ENCODE results near the gene MRRF.

MRRF gene

GRCh38 chr9:122232796-122233306 lies 31.8 kb upstream of the MRRF start:
- Histone ChIP-seq H3K27ac (ENCODE audit: low read depth, low read length) (no peak overlapping the region), H3K4me1 (ENCODE audit: control insufficient read depth, insufficient read depth, low read length) (peaks cover 11% of the 10 kb centered on the region; the same call in 1 of the 2 replicates), H3K4me3 (ENCODE audit: low read depth, low read length) (no peak overlapping the region), H3K9me3 (ENCODE audit: control insufficient read depth, insufficient read depth, low read length) (no peaks in the 10 kb centered on the region), H3K27me3 (ENCODE audit: control insufficient read depth, insufficient read depth, low read length) (peaks cover 46% of the 10 kb centered on the region), H3K9ac (ENCODE audit: low read depth, low read length) (no peak overlapping the region), H3K36me3 (ENCODE audit: control insufficient read depth, insufficient read depth, low read length) (no peaks in the 10 kb centered on the region)

DNA sequence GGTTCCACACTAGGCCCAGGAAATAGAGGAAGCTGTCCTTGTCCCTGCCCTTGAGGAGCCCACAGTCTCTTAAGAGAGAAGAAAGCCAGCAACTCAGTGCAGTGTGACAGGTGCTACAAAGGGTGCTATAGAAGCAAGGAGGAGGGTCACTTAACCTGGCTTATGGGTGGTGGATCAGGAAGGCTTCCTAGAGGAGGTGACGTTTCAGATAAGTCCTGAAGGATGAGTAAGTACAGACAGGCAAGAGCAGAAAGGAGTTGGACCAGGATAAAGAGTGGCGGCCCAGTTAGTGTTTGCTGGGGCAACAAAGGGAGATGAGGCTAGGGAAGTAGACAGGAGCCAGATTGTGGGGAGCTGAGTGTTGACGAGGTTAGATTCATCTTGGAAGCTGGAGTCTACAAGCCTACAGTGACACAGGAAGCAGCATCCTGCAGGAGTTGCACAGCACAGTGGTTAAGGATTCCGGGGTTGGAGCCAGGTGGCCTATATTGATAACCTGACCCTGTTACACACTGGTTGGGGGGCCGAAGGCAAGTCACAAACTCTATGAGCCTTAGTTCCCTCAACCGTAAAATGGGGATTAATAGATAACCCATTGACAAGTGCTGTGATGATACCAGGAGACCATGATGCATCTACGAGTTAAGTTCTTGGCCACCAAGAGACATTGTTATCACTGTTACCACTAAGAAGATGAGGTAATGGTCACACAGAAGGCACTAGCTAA lies 30.5 kb upstream of the MRRF start:
- H3K27me3 ChIP-seq (ENCODE audit: control insufficient read depth, insufficient read depth, low read length) = peaks cover 33% of the 10 kb centered on the region
- H3K4me1 ChIP-seq (ENCODE audit: control insufficient read depth, insufficient read depth, low read length) = peaks cover 8% of the 10 kb centered on the region; the same call in 1 of the 2 replicates
- H3K36me3 ChIP-seq (ENCODE audit: control insufficient read depth, insufficient read depth, low read length) = no peaks in the 10 kb centered on the region
- no peak overlapping the region for H3K9ac ChIP-seq (ENCODE audit: low read depth, low read length)
- H3K9me3 ChIP-seq (ENCODE audit: control insufficient read depth, insufficient read depth, low read length) = no peaks in the 10 kb centered on the region
- H3K27ac ChIP-seq (ENCODE audit: low read depth, low read length) = no peak overlapping the region
- H3K4me3 ChIP-seq (ENCODE audit: low read depth, low read length) = no peak overlapping the region

DNA sequence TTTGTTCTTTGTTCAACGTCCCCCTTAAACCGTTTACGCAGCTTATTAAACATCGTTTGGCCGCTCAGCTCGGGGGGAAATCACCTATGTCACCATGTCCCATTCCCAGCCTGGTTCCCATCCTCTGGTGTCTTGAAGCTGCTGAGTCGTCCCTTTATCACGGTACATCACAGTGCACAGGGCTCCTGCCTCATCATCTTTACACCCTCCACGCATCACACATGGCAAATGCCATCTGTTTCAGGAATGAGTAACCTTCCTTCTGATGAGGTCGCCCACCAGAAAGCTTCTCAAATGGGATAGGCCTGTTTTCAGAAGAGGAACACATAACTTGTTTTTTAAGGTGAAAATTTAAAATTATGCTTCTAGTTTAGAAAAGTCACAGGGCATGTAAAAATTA lies 28.0 kb upstream of the MRRF start:
- H3K36me3 ChIP-seq (ENCODE audit: control insufficient read depth, insufficient read depth, low read length) = peaks cover 17% of the 10 kb centered on the region
- 0 out of 2 replicates have a peak, but pooled peaks cover 5% of the 10 kb centered on the region for H3K4me1 ChIP-seq (ENCODE audit: control insufficient read depth, insufficient read depth, low read length)
- no peaks in the 10 kb centered on the region for H3K9me3 ChIP-seq (ENCODE audit: control insufficient read depth, insufficient read depth, low read length)
- H3K9ac ChIP-seq (ENCODE audit: low read depth, low read length) = no peak overlapping the region
- no peak overlapping the region for H3K4me3 ChIP-seq (ENCODE audit: low read depth, low read length)
- H3K27ac ChIP-seq (ENCODE audit: low read depth, low read length) = no peak overlapping the region
- peaks cover 8% of the 10 kb centered on the region for H3K27me3 ChIP-seq (ENCODE audit: control insufficient read depth, insufficient read depth, low read length)

- Histone ChIP-seq H3K4me1 (ENCODE audit: control insufficient read depth, insufficient read depth, low read length) (no peaks in the 10 kb centered on the region), H3K27me3 (ENCODE audit: control insufficient read depth, insufficient read depth, low read length) (no peaks in the 10 kb centered on the region), H3K9me3 (ENCODE audit: control insufficient read depth, insufficient read depth, low read length) (no peaks in the 10 kb centered on the region), H3K27ac (ENCODE audit: low read depth, low read length) (no peak overlapping the region), H3K36me3 (ENCODE audit: control insufficient read depth, insufficient read depth, low read length) (peaks cover 46% of the 10 kb centered on the region), H3K4me3 (ENCODE audit: low read depth, low read length) (no peak overlapping the region), H3K9ac (ENCODE audit: low read depth, low read length) (no peak overlapping the region)
These were observed 25.0 kb upstream of the MRRF start for GRCh38 chr9:122239722-122240121.

- Histone ChIP-seq H3K9ac (ENCODE audit: low read depth, low read length) (no peak overlapping the region), H3K27me3 (ENCODE audit: control insufficient read depth, insufficient read depth, low read length) (no peaks in the 10 kb centered on the region), H3K27ac (ENCODE audit: low read depth, low read length) (no peak overlapping the region), H3K4me1 (ENCODE audit: control insufficient read depth, insufficient read depth, low read length) (no peaks in the 10 kb centered on the region), H3K9me3 (ENCODE audit: control insufficient read depth, insufficient read depth, low read length) (no peaks in the 10 kb centered on the region), H3K36me3 (ENCODE audit: control insufficient read depth, insufficient read depth, low read length) (peaks cover 87% of the 10 kb centered on the region), H3K4me3 (ENCODE audit: low read depth, low read length) (no peak overlapping the region)
These were observed 20.3 kb upstream of the MRRF start for GRCh38 chr9:122244349-122244748.

DNA sequence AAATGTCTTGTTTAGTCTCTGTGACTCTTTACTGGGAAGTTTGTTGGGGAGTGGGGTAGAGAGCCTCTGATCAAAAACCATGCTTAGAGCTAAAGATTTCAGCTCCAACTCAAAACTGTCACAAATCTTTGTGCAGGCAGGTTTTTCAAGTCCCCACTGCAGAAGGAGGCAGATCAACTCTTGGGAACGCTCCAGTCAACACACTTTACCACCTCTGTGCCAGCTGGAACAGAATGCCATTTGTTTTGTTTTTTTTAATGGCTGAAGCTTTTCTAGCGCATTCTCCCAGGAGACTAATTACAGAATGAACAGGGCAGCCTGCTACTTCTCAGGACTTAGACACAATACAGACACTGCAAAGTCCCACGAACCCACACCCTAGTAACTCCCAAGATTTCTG lies 18.0 kb upstream of the MRRF start:
- Histone ChIP-seq H3K9me3 (ENCODE audit: control insufficient read depth, insufficient read depth, low read length) (no peaks in the 10 kb centered on the region), H3K4me3 (ENCODE audit: low read depth, low read length) (no peak overlapping the region), H3K27me3 (ENCODE audit: control insufficient read depth, insufficient read depth, low read length) (no peaks in the 10 kb centered on the region), H3K27ac (ENCODE audit: low read depth, low read length) (no peak overlapping the region), H3K4me1 (ENCODE audit: control insufficient read depth, insufficient read depth, low read length) (no peaks in the 10 kb centered on the region), H3K36me3 (ENCODE audit: control insufficient read depth, insufficient read depth, low read length) (peaks cover 89% of the 10 kb centered on the region), H3K9ac (ENCODE audit: low read depth, low read length) (no peak overlapping the region)

DNA sequence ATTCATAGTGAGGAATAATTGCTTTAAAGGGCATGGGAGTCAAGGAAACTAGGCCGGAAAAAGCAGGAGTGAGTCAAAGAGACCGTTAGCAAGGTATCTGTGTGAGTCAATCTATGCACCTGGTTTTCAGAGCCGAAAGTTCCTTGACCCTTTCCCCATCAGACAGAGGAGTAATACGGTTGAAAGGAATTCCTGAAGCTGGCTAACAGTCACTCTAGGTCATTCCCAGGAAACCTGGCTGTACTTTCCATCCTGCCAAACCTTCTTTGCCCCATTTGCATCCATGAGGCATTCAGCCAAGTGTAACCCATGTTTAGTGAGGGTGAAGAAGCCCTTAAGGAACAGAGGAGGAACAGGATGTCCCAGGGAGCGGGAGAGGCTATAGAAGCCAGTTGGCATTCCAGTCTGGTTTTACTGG lies 16.2 kb upstream of the MRRF start:
- Histone ChIP-seq H3K4me1 (ENCODE audit: control insufficient read depth, insufficient read depth, low read length) (peaks cover 12% of the 10 kb centered on the region; the same call in 1 of the 2 replicates), H3K27ac (ENCODE audit: low read depth, low read length) (no peak overlapping the region), H3K9ac (ENCODE audit: low read depth, low read length) (no peak overlapping the region; the same call in 1 of the 2 replicates), H3K36me3 (ENCODE audit: control insufficient read depth, insufficient read depth, low read length) (peaks cover 74% of the 10 kb centered on the region), H3K4me3 (ENCODE audit: low read depth, low read length) (no peak overlapping the region), H3K9me3 (ENCODE audit: control insufficient read depth, insufficient read depth, low read length) (no peaks in the 10 kb centered on the region), H3K27me3 (ENCODE audit: control insufficient read depth, insufficient read depth, low read length) (no peaks in the 10 kb centered on the region)

GRCh38 chr9:122251351-122251750 lies 13.3 kb upstream of the MRRF start:
- Histone ChIP-seq H3K27me3 (ENCODE audit: control insufficient read depth, insufficient read depth, low read length) (no peaks in the 10 kb centered on the region), H3K9ac (ENCODE audit: low read depth, low read length) (no peak overlapping the region), H3K27ac (ENCODE audit: low read depth, low read length) (no peak overlapping the region), H3K9me3 (ENCODE audit: control insufficient read depth, insufficient read depth, low read length) (no peaks in the 10 kb centered on the region), H3K4me1 (ENCODE audit: control insufficient read depth, insufficient read depth, low read length) (peaks cover 32% of the 10 kb centered on the region; the same call in 1 of the 2 replicates), H3K36me3 (ENCODE audit: control insufficient read depth, insufficient read depth, low read length) (peaks cover 52% of the 10 kb centered on the region), H3K4me3 (ENCODE audit: low read depth, low read length) (no peak overlapping the region)

DNA sequence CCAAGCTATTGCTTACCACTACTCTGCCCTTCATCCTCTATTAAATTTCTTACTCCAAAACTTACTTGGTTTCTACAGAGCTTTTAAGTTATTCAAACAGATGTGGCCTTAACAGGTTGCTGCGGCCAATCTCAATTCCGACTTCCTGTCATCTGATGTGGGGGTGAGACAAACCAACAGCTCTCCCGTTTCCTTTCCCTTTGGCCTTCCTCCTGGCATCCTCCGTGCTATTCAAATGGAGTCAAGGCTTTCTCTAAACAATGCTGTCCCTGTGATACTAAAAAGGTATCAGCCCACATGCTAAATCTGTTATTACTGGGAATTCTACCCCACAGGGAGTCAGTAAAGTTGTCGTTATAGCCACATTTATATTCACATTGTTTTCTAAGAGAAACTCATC lies 11.9 kb upstream of the MRRF start:
- Histone ChIP-seq H3K36me3 (ENCODE audit: control insufficient read depth, insufficient read depth, low read length) (peaks cover 38% of the 10 kb centered on the region), H3K27ac (ENCODE audit: low read depth, low read length) (no peak overlapping the region), H3K9me3 (ENCODE audit: control insufficient read depth, insufficient read depth, low read length) (no peaks in the 10 kb centered on the region), H3K9ac (ENCODE audit: low read depth, low read length) (no peak overlapping the region), H3K4me1 (ENCODE audit: control insufficient read depth, insufficient read depth, low read length) (peaks cover 34% of the 10 kb centered on the region; the same call in 1 of the 2 replicates), H3K27me3 (ENCODE audit: control insufficient read depth, insufficient read depth, low read length) (no peaks in the 10 kb centered on the region), H3K4me3 (ENCODE audit: low read depth, low read length) (no peak overlapping the region)

DNA sequence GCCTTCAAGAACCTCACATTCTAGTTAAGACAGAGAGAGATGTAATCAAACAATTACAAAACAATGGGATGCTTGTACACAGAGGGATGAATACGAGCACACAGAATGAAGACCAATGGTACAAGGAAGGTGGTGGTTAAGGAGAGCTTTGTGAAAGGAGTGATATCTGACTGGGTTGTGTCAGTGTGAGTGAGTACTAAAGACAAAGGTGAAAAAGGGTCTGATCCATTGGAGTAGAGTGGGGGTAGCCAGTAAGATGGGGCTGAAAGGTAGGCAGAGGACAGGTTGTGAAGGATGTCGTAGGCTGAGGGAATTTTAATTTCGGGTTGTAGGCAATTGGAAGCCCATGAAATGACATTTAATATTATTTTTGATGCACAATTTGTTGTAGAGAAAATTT lies 9.9 kb upstream of the MRRF start:
- H3K27ac ChIP-seq (ENCODE audit: low read depth, low read length) = no peak overlapping the region
- H3K9ac ChIP-seq (ENCODE audit: low read depth, low read length) = no peak overlapping the region
- H3K4me1 ChIP-seq (ENCODE audit: control insufficient read depth, insufficient read depth, low read length) = peaks cover 34% of the 10 kb centered on the region; the same call in 1 of the 2 replicates
- no peak overlapping the region for H3K4me3 ChIP-seq (ENCODE audit: low read depth, low read length)
- H3K36me3 ChIP-seq (ENCODE audit: control insufficient read depth, insufficient read depth, low read length) = peaks cover 32% of the 10 kb centered on the region
- no peaks in the 10 kb centered on the region for H3K9me3 ChIP-seq (ENCODE audit: control insufficient read depth, insufficient read depth, low read length)
- no peaks in the 10 kb centered on the region for H3K27me3 ChIP-seq (ENCODE audit: control insufficient read depth, insufficient read depth, low read length)

DNA sequence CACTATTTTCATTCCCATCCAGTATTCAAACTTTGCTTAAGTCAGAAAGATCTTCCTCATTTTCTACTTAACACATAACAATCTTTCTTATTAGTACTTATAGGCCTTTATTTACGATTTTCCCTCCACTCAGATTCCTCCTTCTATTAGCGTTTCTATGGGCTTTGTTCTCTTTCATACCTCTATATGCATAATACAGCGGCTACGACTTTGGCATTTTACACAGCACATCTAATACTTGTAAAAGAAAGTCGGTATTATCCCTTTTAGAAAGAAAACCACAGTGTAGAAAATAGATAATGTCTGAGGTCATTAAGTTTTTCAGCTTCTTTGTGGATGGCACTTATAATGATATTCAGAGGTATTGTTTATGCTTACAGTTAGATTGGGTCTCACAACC lies 8.5 kb upstream of the MRRF start:
- Histone ChIP-seq H3K4me3 (ENCODE audit: low read depth, low read length) (no peak overlapping the region), H3K9me3 (ENCODE audit: control insufficient read depth, insufficient read depth, low read length) (no peaks in the 10 kb centered on the region), H3K9ac (ENCODE audit: low read depth, low read length) (no peak overlapping the region), H3K36me3 (ENCODE audit: control insufficient read depth, insufficient read depth, low read length) (peaks cover 31% of the 10 kb centered on the region), H3K27me3 (ENCODE audit: control insufficient read depth, insufficient read depth, low read length) (no peaks in the 10 kb centered on the region), H3K4me1 (ENCODE audit: control insufficient read depth, insufficient read depth, low read length) (peaks cover 34% of the 10 kb centered on the region; the same call in 1 of the 2 replicates), H3K27ac (ENCODE audit: low read depth, low read length) (no peak overlapping the region)
